ENCODE results near the gene GPR143.

The GPR143 gene

DNA sequence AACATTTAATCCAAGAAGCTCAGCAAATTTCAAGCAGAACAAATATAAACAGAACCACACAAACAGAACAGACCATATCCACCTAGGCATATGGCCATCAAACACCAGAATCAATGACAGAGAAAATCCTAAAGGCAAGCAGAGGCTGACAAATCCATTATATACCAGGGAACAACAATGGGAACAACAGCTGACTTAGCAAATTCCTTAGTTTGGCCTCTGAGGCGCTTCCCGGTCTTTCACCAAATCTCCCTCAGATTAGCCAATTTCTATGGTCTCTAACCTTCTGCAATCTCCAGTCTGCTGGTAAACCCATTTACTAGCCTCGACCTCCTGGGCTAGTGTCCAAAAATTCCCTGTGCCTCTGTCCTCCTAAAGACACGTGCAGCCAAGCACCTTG, 59.2 kb downstream of the GPR143 start:
- DNase-seq: no peak

GRCh38 chrX:9704876-9705465, 60.7 kb downstream of the GPR143 start:
- no peak for DNase-seq

GRCh38 chrX:9703406-9703805, 62.2 kb downstream of the GPR143 start:
- DNase-seq: no peak

GRCh38 chrX:9701790-9702189, 63.9 kb downstream of the GPR143 start:
- no peak for DNase-seq

DNA sequence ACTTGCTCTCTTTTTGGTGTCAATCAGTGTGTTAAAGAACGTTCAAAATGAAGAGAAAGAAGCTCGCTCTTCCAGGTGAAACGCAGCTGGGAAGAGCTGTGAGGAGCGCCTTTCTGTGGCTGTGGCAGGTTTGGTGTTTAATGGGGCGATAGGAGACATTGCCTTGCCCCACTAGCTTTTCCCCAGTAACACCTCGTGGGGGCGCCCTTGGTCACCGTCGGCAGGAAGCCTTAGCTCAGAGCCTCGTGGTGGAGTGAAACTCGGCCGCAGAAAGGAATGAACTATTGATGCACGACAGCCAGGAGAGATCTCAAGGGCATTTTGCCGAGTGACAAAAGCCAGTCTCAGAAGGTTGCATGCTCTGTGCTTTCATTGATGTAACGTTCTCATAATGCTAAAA, 65.1 kb downstream of the GPR143 start:
- peak; percentile 4 for DNase-seq

DNA sequence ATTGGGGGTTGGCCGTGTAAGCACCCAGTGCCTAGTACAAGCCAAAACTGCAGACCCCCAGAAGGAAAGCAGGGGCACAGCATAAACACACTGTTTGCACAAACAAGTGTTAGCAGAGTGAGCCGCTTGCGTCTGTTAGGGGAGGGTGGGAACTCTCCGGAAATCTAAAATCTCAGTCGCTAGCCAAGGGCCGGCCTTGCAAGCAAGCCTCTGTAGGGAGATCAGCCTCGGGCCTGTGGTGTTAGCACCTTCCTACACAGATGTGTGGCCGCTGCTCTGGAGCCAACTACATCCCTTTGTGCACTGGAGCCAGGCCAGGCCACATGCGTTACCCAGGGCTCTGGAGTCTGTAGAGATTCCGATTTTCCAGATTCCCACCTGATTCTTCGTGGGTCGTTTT, 67.1 kb downstream of the GPR143 start:
- DNase-seq: no peak

- no peak for DNase-seq
Observed at GRCh38 chrX:9693307-9694001, 72.2 kb downstream of the GPR143 start.

GRCh38 chrX:9690046-9690445, 75.6 kb downstream of the GPR143 start:
- DNase-seq: no peak

DNA sequence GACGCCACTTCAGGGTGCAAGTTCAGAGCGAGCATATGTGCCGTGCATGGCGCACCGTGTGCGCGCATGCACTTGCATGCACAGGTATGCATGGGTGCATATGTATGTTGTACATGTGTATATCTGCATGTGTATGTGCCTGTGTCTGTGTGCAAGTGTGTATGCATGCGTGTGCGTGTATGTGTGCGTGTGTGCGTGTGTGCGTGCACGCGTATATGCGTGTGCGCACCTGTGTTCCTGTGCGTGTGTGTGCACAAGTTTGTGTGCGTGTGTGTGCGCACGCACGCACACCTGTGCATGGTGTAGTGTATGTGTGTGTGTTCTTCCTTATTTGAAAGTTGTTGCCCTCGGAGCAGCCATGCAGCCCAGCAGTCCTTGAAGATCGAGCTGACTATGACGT, 76.8 kb downstream of the GPR143 start:
- no peak for DNase-seq

DNA sequence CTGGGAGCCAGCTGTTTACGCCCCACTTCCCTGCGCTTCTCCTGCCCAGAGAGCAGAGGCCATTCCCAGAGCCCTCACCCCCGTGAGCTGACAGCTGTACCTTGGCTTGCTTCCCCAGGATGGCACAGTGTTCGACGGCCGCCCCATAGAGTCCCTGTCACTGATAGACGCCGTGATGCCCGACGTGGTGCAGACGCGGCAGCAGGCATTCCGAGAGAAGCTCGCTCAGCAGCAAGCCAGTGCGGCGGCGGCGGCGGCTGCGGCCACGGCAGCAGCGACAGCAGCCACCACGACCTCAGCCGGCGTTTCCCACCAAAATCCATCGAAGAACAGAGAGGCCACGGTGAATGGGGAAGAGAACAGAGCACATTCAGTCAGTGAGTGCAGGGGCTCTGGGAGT, 77.7 kb downstream of the GPR143 start:
- DNase-seq: no peak

DNA sequence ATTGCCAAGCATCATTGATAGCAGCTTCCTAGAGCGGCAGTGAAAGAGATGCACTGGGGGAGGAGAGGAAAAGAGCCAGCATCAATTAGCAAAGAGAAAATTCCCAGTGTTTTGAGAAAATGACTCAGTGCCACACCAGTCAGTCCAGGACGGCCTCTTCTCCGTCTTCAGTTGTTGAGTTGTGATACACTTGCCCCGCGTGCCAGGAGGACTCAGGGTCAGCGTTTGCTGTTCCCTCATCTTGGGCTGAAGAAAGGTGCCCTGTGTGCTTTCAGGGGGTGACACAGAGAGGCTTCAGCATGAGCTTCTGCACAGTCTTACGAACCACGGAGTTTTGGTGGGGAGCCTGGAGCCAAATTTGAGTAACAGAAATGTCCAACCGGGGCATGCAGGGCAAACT, 82.3 kb downstream of the GPR143 start:
- DNase-seq: no peak

DNA sequence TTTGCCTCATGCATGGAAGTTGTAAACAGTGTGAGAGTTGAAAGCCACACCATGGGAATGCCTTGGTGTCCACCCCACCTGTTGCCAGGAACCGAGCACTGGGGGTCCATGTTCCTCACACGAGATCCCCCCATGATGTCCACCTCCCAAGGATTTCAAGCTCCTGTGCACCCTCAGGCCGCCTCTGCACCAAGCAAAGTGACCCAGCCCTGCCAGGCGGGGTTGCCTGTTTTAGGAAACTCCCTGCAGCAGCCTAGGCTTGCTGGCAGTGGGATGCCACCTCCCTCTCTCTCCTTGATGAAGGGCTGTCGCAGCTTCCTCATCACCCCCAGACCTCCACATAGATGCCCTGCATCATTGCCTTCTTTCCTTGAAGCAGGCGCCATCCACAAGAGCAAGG, 82.8 kb downstream of the GPR143 start:
- DNase-seq: no peak

GRCh38 chrX:9682456-9682855, 83.2 kb downstream of the GPR143 start:
- no peak for DNase-seq

DNA sequence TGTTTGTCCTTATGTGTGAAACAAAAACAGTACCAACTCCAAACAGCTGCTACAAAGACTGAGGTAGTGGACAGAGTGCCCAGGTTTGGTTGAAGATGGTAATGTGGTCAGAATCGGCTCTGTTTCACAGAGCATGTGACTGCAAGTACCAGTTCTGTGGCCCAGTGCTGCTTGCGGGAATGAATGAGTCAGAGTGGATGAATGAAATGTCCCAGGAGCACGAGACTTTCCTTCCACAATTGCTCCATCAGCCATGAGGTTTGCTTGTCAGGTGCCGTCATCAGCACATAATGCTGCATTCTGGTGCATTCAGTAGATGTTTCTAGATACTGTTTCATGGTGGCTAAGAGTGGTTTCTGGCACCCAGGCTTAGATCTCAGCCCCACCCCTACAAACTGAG, 84.2 kb downstream of the GPR143 start:
- DNase-seq: no peak

DNA sequence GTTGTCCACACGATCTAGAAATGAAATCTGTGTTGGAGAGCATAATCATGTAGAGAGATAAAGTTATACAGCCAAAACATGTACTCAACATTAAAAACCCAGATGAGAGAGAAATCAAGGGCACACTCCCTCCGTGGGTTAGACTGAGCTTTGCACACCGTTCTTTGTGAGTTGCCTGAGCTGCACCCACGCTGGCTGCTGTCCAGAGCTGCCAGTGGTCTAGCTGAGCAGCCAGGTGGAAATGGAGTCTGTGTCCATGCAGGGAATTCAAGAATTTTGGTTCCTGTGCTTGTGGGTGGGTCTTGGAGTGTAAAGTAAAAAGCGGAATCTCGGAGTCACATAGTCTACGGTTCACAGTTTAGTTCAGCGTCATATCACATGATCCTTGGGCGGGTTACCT, 84.6 kb downstream of the GPR143 start:
- no peak for DNase-seq

- DNase-seq: no peak
Observed at GRCh38 chrX:9678215-9678965, 87.3 kb downstream of the GPR143 start.

GRCh38 chrX:9677098-9677739, 88.4 kb downstream of the GPR143 start:
- no peak for DNase-seq

- no peak for DNase-seq
Observed at GRCh38 chrX:9676738-9677097, 88.9 kb downstream of the GPR143 start.

DNA sequence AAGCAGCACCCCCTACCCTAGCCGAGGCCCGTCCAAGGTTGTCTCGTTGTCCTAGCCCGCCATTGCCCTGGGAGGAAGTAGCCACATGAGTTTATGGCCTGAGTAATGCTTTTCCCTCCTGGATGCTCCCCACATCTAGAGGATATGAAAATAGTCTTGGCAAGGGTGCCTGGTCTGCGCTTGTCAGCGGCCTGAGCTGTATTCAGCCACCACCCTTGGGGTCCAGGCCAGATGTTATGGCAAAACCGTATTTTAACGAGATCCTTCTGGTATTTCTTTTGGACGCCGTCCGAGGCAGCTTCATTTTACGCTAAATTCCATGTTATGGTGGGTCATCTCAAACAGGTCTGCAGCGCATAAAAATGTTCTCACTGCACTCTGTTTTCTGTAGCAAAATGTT, 89.3 kb downstream of the GPR143 start:
- DNase-seq: no peak

All from hematopoietic multipotent progenitor cell treated with erythropoietin and hydrocortisone succinate and interleukin-3 and kit ligand, for 6 days (in vitro differentiated cells).